ENCODE data around the gene EMILIN2. TPM values are rescaled to one million over a fixed set of nuclear protein-coding genes. Genes with fewer than 3 reads are reported as not detected.

The EMILIN2 gene
- total RNA-seq, 1 experiment from 2014 or later: 20.0 TPM

GRCh38 chr18:2825613-2826175, 21.1 kb upstream of the EMILIN2 start:
- H2AFZ ChIP-seq (ENCODE audit: low read length): no peak overlapping the region
- no peak overlapping the region for H2BK15ac ChIP-seq (ENCODE audit: low read depth, low read length)
- Mint-ChIP-seq H3K36me3 (ENCODE audit: insufficient read depth in 1 of 3, low read depth in 3 of 3) (no peaks in the 10 kb centered on the region; a peak in 1 of 7 replicates), H3K27me3 (ENCODE audit: low read depth) (no peaks in the 10 kb centered on the region; the same call in 1 of the 2 replicates), H3K27ac (peak overlapping the region in 1 of 3 experiments; percentile 12; a peak in 1 of 7 replicates), H3K9me3 (peaks cover 0 to 6% of the 10 kb centered on the region in 2 experiments; a peak in 2 of 5 replicates), H3K4me3 (no peak overlapping the region), H3K4me1 (peaks cover 6 to 8% of the 10 kb centered on the region in 2 experiments)
- no CpG with 5 or more reads among the region's 3 CpGs for WGBS (ENCODE audit: extremely low coverage, insufficient read length, low lambda C conversion rate)
- no peak overlapping the region for H2AK5ac ChIP-seq (ENCODE audit: insufficient read length, low read length)
- H2BK20ac ChIP-seq (ENCODE audit: low read depth, low read length, poor library complexity, severe bottlenecking): no peak overlapping the region
- no peak for TF ChIP-seq CTCF (conservative IDR thresholded peaks at IDR 0.05)
- no peak overlapping the region for H3K9ac ChIP-seq (ENCODE audit: extremely low read depth, insufficient read length, low read length)
- no peak overlapping the region for H3K14ac ChIP-seq (ENCODE audit: insufficient read depth, low read length)
- no peak overlapping the region for H3K56ac ChIP-seq (ENCODE audit: insufficient read length, low read depth, low read length)
- no peak overlapping the region for H2BK12ac ChIP-seq (ENCODE audit: insufficient read length, low read depth, low read length)
- no peak overlapping the region for H4K8ac ChIP-seq (replicated peaks; ENCODE audit: insufficient read length, low read depth, low read length)
- no peaks in the 10 kb centered on the region for H3K79me1 ChIP-seq (ENCODE audit: insufficient read depth, low read depth, low read length, poor library complexity, severe bottlenecking)
- H3T11ph ChIP-seq (ENCODE audit: low read length): no peak overlapping the region
- H3K9me3 ChIP-seq (ENCODE audit: control insufficient read depth, low read depth, low read length): no peaks in the 10 kb centered on the region
- H2BK120ac ChIP-seq (ENCODE audit: low read depth, low read length, poor library complexity, severe bottlenecking): no peak overlapping the region
- no peak overlapping the region for H4K5ac ChIP-seq (ENCODE audit: insufficient read length, low read depth, low read length)
- no peaks in the 10 kb centered on the region for H3K4me1 ChIP-seq (ENCODE audit: insufficient read depth, low read length)
- H3K27me3 ChIP-seq (ENCODE audit: insufficient read depth, low read length): no peaks in the 10 kb centered on the region
- DNase-seq: no peak
- H3K23ac ChIP-seq (ENCODE audit: insufficient read length, low read depth, low read length): no peak overlapping the region
- H4K91ac ChIP-seq (ENCODE audit: insufficient read length, low read depth, low read length): no peak overlapping the region
- no peak overlapping the region for H3K4ac ChIP-seq (ENCODE audit: low read depth, low read length)
- no peak overlapping the region for H3K4me2 ChIP-seq (ENCODE audit: insufficient read depth, insufficient read length, low read length)
- H2BK5ac ChIP-seq (ENCODE audit: insufficient read length, low read length): no peak overlapping the region
- H3K23me2 ChIP-seq (ENCODE audit: insufficient read length, low read depth, low read length, poor library complexity, severe bottlenecking): no peaks in the 10 kb centered on the region
- H4K20me1 ChIP-seq (ENCODE audit: control insufficient read depth, insufficient read depth, insufficient read length): no peaks in the 10 kb centered on the region
- H3K18ac ChIP-seq (ENCODE audit: insufficient read length, low read depth, low read length): no peak overlapping the region
- no peak overlapping the region for H3K27ac ChIP-seq (ENCODE audit: insufficient read length, low read depth, low read length)
- no peaks in the 10 kb centered on the region for H3K79me2 ChIP-seq (ENCODE audit: insufficient read depth, low read length)
